HG03135 (cell line): ENCODE results near the gene TTBK1.

Source experiments
- ATAC-seq: cut with Tn5 transposase; IDR thresholded peaks from one replicate; pipeline ENCODE4 v1.9.1; 2021; ENCODE audit warnings: mild to moderate bottlenecking, moderate library complexity; ENCODE audit not compliant: unreplicated experiment

TTBK1 gene

GRCh38 chr6:43254138-43254817, 11.0 kb downstream of the TTBK1 start:
- ATAC-seq, result no peak

GRCh38 chr6:43254846-43255245, 11.6 kb downstream of the TTBK1 start:
- no peak for ATAC-seq

- no peak for ATAC-seq
Observed at GRCh38 chr6:43255408-43256054, 12.2 kb downstream of the TTBK1 start.

GRCh38 chr6:43256670-43257366, 13.5 kb downstream of the TTBK1 start:
- no peak for ATAC-seq

- ATAC-seq, result no peak
Observed at GRCh38 chr6:43257367-43258145, 14.3 kb downstream of the TTBK1 start.

- ATAC-seq, result no peak
Observed at GRCh38 chr6:43258180-43258579, 14.9 kb downstream of the TTBK1 start.

- no peak for ATAC-seq
Observed at GRCh38 chr6:43258807-43259686, 15.8 kb downstream of the TTBK1 start.

- no peak for ATAC-seq
Observed at GRCh38 chr6:43260791-43261190, 17.5 kb downstream of the TTBK1 start.

- no peak for ATAC-seq
Observed at GRCh38 chr6:43261198-43261597, 17.9 kb downstream of the TTBK1 start.

- ATAC-seq, result no peak
Observed at GRCh38 chr6:43262000-43262779, 18.9 kb downstream of the TTBK1 start.

GRCh38 chr6:43262780-43263313, 19.6 kb downstream of the TTBK1 start:
- no peak for ATAC-seq

- ATAC-seq, result peak; percentile 75
Observed at GRCh38 chr6:43263314-43264178, 20.3 kb downstream of the TTBK1 start.

- no peak for ATAC-seq
Observed at GRCh38 chr6:43264599-43265145, 21.4 kb downstream of the TTBK1 start.

GRCh38 chr6:43265564-43265963, 22.3 kb downstream of the TTBK1 start:
- no peak for ATAC-seq

- ATAC-seq, result no peak
Observed at GRCh38 chr6:43267619-43268354, 24.5 kb downstream of the TTBK1 start.

- ATAC-seq, result no peak
Observed at GRCh38 chr6:43268355-43268700, 25.0 kb downstream of the TTBK1 start.

GRCh38 chr6:43268782-43269272, 25.5 kb downstream of the TTBK1 start:
- no peak for ATAC-seq
